GM19395 (cell line): ENCODE measurements around the gene ALOX5AP.

Experiments
- ATAC-seq: cut with Tn5 transposase; IDR thresholded peaks from one replicate; pipeline ENCODE4 v1.9.1; 2021; ENCODE audit warnings: mild to moderate bottlenecking, moderate library complexity; ENCODE audit not compliant: unreplicated experiment

ALOX5AP gene

DNA sequence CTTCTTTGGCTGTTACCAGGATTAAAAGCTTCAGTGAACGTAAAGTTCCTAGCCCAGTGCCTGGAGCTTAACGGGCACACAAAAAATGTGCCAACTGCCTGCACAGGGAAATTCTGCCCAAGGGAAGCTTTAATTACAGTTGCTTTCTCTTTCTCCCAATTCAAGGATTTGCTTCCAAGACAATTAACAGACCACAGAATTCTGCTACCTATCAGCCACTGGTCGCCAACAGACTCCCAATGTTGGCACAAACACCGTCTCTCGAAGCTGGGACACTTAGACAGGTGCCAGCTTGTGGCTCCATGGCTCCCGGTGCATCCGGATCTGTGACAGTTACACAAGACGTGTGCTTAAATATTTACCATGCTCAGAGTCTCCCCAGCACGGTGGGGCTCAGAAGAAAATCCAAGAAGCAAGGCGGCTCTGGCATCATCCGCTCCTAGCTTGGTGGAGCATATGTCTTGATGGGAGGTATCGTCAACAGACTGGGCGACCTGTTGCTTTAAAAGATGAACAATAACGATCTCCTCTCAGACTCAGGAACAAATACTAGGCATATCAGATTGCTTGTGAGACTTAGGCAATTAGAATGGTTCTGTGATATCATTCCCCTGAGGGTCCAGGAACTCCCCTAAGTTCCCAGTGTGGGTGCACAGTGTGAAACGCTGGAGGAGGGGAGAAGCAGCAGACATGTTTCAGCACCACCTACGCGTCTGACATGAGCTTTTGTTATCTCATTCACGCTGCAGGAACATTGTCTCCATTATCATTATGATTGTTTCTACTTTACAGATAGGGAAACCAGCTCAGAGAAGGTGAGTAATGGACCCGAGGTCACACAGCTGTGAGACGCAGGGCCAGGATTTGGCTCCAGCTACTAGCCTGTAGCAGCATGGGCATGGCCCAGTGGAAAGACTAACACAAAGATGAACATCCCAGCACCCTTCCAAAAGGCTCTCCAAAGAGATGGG lies 61.6 kb downstream of the ALOX5AP start:
- ATAC-seq, result no peak

DNA sequence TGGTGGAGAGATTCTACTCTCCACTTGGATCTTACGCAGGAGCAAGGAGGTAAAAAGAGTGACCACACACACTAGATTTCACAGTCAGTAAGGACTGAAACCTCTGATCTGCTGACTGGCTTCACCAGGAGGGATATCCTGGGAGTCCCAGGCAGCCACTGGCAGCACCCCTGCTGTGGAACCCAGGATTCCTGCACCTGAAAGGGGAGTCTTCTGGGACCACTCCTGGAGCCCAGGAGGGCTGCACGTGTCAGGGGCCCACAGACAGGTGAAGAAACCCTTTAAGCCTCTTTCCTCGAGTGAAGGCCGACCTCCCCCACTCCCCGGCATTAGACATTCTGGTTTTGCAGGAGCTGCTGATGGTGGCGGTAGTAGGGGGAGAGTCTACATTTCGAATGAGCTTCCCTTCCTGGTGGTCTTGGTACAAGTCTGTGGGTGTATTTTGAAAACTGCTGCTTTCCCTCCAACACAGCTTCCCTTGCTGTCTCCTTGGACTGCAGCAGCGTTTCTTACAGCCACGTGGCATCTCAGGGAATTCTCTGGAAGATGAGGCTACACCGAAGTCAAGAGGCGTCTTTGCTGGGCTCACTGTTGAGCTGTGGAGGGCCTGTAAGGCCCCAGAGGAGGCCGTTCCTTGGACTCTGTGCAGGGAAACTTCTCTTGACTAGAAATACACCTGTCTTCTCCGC lies 62.6 kb downstream of the ALOX5AP start:
- ATAC-seq, result no peak

DNA sequence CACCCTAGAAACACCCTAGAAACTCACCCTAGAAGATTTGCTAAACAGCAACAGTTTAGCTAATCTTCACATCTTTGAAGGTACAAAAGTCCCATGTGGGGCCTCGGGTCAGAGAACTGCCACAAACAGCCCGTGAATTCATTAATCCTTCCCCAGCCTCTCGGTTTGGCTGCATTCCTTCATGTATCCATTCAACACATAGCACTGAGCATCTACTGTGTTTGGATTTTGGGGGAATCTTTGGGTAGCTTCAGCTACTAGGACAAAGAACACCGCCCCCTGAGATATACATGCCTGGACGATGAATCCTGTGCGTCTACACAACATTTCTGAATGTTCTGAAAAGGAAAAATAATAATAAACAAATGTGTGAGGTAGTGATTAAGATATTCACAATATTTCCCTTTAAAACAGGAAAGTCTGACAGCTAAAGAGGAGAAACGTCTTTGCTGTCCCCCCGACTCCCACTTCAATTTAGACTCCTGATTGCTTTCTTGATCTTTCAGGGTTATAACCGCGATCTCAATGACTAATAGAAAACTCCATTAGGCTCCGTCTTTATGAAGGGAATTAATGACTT lies 63.5 kb downstream of the ALOX5AP start:
- no peak for ATAC-seq

DNA sequence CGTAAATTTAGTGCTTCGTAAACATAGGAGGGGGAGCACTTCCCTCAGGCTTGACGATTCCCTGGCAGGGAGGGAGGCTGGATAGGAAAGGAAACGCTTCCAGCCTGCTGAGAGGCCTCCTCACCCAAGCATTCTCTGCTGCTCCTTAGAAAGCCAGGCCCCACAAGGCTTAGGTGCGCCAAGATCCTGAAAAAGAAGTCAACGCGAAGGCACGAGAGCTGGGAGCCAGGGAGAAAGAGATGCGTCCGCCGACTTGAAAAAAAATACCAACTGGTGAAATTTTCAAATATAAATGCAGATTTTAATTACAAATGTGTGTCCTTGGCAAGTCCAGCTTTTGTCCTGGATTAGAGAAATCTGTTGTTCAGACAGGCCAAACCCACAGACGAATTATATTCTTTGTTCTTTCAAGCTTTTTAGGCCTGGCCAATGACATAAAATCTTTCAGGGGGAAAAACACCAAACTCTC lies 64.0 kb downstream of the ALOX5AP start:
- no peak for ATAC-seq

DNA sequence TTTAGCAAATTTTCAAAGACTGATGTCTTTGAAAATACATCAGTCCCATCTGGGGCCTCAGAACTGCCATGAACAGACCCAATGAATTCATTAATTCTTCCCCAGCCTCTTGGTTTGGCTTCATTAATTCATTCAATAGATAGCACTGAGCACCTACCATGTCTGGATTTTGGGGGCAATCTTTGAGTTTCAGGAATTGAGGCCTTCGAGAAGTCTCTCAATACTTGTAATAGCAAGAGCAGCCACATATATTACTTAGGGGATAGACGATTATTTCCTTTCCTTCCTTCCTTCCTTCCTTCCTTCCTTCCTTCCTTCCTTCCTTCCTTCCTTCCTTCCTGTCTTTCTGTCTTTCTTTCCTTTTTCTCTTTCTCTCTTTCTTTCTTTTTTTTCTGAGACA lies 64.8 kb downstream of the ALOX5AP start:
- no peak for ATAC-seq

DNA sequence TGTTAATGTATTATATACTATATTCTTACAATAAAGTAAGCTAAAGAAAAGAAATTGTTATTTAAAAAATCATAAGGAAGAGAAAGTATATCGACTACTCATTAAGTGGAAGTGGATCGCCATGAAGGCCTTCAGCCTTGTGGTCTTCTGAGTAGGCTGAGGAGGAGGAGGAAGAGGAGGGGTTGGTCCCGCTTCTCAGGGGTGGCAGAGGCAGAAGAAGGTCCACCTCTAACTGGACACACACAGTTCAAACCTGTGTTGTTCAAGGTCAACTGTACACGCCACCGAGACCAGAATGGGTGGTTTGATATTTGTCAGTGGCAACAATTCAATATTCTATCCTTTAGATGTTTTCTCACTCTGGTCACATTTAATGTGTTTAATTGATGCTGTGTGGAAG lies 67.2 kb downstream of the ALOX5AP start:
- no peak for ATAC-seq

DNA sequence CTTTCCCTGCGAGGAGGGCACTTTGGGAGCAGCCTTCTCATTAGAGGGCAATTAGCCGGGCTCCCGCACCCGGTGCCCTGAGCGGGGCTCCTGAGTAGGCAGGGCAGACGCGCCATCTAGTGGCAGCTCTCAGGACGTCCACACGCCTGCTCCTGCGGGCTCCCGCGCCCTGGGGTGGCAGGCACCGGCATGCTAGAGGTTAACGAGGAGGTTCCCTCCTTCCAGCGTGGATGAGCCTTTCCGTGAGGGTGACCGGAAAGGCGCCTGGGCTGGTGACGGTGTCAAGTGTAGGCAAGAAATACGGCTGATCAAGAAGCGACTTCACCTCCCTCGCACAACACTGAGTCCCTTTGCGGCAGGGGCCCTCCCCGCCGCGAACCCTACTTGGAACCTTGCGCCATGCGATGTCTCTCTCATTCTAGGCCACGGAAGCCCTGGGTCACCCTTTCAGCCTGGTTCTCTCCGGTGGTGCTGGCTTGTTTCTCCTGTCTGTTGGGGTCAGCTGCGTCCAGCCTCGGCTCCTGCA lies 67.7 kb downstream of the ALOX5AP start:
- ATAC-seq, result peak; percentile 92

DNA sequence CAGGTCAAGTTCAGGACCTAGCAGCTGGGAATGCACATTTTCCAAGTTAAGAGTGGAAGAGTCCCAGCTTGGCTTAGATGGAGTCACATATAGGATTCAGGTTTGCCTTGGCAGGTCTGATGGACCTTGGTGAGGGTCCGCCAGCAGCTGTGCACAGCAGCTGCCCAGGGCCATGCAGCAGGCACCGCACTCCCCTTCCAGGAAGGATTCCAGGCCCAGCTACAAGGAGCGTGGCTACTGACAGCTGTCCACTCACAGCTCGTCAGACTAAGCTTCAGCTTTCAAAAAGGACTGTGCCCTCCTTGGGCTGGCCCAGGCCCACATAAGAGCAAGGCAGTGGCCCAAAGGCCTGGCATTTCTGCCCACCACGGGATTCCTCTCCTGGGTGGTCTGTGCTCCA lies 68.4 kb downstream of the ALOX5AP start:
- no peak for ATAC-seq

DNA sequence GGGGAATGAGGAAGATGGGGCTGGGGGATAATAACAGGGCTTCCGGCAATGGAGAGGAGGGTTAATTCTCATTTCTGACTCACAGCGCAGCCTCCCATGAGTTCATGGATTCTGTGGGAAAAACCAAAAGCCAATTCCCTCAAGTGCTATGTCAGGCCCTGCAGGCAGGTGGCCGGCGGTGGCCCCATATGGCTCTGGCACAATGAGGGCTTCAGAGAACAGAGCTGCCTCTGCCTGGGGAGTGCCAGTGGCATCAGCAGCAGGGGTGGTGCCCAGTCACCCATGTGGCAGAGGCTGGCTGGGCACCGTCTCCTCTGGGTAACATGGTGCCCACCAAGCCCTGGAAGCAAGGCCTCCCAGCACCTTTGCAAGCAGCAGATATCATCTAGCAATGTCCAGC lies 69.1 kb downstream of the ALOX5AP start:
- ATAC-seq, result no peak

DNA sequence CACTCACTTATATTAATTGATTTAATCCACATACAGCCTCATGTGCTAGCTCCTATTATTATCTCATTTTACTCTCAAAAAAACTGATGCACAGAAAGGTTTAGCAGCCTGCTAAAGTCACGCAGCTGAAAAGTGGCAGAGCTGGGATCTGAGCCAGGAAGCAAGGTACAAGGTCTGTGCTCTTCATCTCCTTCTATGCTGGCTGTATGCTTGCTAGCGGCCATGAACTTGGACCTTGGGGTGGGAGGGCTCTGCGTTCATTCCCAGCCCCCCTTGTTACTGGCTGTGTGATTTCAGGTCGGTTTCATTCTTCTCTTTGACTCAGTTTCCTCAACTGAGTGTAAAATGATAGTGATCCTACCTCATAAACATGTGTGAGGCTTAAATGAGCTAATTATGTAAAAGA lies 69.8 kb downstream of the ALOX5AP start:
- ATAC-seq, result no peak

DNA sequence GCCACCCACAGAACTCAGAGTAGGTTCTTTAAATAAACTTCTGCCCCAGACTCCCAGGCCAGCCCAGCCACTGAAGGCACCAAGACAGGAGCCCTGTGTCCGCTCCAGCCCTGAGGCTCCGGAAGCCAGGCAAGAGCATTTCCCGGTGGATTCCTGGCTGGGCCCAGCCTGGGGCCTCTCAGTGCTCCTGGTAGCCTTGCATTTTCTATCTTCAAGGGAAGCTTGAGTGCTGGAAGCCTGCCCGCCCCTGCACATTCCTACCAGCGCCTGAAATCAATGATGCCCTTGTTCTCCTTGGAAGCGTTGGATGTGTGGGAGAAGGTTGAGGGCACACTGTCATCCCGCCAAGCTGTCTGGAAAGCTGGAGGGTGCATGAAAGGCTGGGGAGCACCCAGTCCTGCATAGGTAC lies 70.3 kb downstream of the ALOX5AP start:
- no peak for ATAC-seq

DNA sequence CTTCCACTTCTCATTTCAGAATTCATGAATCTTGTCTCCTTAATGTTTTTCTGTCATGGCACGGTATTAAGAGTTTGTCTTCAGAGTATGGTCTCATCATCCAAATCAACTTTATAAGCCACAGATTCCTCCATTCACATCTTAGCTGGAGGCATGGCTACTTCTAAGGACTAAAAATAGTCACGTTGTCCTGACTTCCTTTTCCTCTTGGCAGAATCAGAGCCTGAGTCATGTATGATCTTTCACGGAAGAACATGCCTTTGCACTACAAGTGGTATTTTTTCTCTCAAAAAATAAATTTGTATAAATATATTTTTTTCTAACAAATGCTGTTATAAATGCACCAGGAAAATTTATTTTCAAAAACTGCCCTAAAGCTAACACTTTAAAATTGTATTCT lies 71.4 kb downstream of the ALOX5AP start:
- ATAC-seq, result no peak

DNA sequence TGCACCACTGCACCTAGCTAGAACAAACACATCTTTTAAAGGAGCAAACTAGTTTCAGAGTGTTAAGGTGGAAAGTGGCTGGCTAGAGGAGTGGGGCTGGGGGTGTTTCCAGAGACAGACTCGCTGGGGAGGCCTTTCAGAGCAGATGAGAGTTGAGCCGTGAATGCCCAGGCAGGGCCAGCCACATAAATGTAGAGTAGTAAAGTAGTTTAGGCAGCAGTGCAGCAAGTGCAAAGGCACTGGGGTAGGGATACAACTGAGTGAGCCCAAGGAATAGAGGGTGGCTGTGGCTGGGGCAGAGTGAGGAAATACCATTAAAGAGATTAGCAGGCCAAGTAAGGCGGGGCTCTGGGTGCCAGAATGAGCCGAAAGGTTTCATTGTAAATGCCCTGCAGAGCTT lies 72.0 kb downstream of the ALOX5AP start:
- ATAC-seq, result no peak

DNA sequence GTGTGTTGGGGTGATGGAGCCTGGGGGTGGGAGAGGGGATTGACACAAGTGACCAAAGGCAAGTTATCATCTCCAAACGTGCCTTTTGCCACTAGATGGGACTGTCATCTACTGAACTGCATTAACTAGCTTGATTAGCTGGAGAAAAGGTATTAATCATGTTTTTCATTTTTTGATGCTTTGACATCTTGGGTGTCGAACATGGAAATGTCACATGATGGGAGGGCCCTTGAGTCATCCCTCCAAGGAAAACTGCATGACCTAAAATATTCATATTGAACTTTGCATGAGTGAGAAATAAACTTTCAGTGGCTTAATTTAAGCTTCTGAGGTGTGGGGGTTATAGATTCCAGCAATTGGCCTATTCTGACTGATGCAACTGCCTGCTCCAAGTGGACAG lies 73.3 kb downstream of the ALOX5AP start:
- ATAC-seq, result no peak

DNA sequence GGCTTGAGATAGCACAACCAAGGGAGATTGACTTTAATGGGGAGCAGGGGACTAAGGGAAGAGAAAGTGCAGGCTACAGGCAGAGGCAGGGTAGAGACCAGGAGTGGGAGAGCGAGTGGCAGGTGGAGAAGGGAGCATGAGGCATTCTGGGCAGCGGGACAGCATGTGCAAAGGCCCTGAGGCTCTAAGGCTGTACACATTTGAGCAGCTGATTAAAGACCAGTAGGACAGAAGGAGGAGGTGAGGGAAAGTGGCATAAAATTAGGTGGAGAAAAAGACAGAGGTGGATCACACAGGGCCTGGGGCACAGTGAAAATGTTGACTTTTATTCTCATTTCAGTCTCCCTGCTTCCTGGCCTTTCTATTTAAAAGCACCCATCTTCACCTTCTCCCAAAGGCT lies 74.4 kb downstream of the ALOX5AP start:
- no peak for ATAC-seq

DNA sequence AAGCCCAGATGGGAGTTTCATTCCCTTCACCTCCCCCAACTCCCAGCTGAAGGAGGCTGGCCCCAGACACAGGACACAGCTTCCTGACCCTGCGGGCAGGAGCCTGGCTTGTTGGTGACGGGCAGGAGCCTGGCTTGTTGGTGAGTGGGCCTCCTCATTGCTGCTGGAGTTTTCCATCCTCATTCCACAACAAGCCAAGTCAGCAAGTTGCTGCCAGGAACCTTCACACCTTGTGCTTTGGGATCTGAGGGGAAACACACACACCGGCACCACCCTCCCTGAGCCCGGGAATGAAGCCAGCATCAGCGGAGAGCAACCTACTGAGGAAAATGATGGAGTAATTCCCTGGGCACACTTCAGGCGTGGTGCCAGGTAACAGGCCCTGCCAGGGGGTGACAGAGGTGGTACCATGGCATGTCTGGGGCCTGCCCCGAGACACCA lies 74.9 kb downstream of the ALOX5AP start:
- no peak for ATAC-seq

DNA sequence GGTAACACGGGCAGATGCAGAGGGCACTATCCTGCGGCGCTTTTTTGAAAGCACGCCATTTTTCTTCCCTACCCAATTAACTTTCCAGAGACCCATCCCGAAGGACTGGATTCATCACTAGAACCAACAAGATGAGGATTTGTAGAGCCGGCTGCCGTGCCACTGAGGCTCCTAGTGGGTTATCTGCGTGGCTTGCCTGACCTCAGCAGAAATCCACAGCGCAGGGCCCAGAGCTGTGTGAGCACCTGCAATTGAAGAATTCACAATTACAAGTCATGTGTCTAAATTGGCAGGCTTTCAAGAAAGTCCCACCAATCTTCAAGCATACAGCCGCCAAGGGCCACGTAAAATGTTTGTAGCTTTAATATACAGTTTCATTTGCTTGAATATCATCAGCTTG lies 75.5 kb downstream of the ALOX5AP start:
- no peak for ATAC-seq
